ENCODE data around the gene ACTR1B.

GRCh38 chr2:97645695-97646629 is 17.9 kb downstream of the ACTR1B start, which contains the start of gene COX5B:
- TF ChIP-seq EZH2 (IDR thresholded peaks at IDR 0.05; ENCODE audit: borderline replicate concordance, low read length) (no peak), CTCF (IDR thresholded peaks at IDR 0.05; ENCODE audit: low read length) (no peak)
